ENCODE results near the gene MTMR10.

- TF ChIP-seq, protein P1, sequence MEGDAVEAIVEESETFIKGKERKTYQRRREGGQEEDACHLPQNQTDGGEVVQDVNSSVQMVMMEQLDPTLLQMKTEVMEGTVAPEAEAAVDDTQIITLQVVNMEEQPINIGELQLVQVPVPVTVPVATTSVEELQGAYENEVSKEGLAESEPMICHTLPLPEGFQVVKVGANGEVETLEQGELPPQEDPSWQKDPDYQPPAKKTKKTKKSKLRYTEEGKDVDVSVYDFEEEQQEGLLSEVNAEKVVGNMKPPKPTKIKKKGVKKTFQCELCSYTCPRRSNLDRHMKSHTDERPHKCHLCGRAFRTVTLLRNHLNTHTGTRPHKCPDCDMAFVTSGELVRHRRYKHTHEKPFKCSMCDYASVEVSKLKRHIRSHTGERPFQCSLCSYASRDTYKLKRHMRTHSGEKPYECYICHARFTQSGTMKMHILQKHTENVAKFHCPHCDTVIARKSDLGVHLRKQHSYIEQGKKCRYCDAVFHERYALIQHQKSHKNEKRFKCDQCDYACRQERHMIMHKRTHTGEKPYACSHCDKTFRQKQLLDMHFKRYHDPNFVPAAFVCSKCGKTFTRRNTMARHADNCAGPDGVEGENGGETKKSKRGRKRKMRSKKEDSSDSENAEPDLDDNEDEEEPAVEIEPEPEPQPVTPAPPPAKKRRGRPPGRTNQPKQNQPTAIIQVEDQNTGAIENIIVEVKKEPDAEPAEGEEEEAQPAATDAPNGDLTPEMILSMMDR (IDR thresholded peaks at IDR 0.05) = no peak
- TF ChIP-seq POLR2A (IDR thresholded peaks at IDR 0.05) = no peak
Observed at GRCh38 chr15:30896211-30896606, 95.2 kb downstream of the MTMR10 start.
